ACHN (cell line): Measurements from ENCODE around the gene OR10J1.

ENCODE experiments used
- DNase-seq: peaks from one replicate; pipeline ENCODE4 v3.0.0-alpha.2; 2015
- in situ Hi-C: cut with HindIII; loops from 2 replicates; pipeline ENCODE4 v1.10.0; 2017; ENCODE audit warnings: low sequenced_read_pairs, low pct_ligation_motif_present, low pct_unique_long_range_greater_than_20kb

Gene OR10J1

GRCh38 chr1:159473335-159473734 lies 33.8 kb downstream of the OR10J1 start:
- in situ Hi-C loops, result no loop called here
- no peak for DNase-seq

- in situ Hi-C loops, result no loop called here
- no peak for DNase-seq
Observed at GRCh38 chr1:159474926-159475325, 35.4 kb downstream of the OR10J1 start.

- in situ Hi-C loops, result no loop called here
- DNase-seq, result no peak
Observed at GRCh38 chr1:159483501-159483900, 44.0 kb downstream of the OR10J1 start.
